ENCODE measurements around the gene ZBED2.
"Not testable (repeated sequence)": the region's sequence is repeated elsewhere in the genome, so short reads cannot be mapped to it uniquely, and the experiment has no call there.

DNA sequence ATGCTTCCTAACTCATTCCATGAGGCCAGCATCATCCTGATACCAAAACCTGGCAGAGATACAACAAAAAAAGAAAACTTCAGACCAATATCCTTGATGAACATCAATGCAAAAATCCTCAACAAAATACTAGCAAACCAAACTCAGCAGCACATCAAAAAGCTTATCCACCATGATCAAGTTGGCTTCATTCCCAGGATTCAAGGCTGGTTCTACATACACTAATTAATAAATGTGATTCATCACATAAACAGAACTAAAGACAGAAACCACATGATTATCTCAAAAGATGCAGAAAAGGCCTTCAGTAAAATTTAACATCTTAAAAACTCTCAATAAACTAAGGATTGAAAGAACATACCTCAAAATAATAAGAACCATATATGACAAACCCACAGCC lies 35.5 kb upstream of the ZBED2 start:
- TF ChIP-seq, protein P1, sequence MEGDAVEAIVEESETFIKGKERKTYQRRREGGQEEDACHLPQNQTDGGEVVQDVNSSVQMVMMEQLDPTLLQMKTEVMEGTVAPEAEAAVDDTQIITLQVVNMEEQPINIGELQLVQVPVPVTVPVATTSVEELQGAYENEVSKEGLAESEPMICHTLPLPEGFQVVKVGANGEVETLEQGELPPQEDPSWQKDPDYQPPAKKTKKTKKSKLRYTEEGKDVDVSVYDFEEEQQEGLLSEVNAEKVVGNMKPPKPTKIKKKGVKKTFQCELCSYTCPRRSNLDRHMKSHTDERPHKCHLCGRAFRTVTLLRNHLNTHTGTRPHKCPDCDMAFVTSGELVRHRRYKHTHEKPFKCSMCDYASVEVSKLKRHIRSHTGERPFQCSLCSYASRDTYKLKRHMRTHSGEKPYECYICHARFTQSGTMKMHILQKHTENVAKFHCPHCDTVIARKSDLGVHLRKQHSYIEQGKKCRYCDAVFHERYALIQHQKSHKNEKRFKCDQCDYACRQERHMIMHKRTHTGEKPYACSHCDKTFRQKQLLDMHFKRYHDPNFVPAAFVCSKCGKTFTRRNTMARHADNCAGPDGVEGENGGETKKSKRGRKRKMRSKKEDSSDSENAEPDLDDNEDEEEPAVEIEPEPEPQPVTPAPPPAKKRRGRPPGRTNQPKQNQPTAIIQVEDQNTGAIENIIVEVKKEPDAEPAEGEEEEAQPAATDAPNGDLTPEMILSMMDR (conservative IDR thresholded peaks at IDR 0.05; ENCODE audit: low read depth in 2 of 2): not testable (repeated sequence)
- TF ChIP-seq ETS1 (IDR thresholded peaks at IDR 0.05); POLR2AphosphoS5 (IDR thresholded peaks at IDR 0.05; ENCODE audit: low read depth); EZH2 (IDR thresholded peaks at IDR 0.05; ENCODE audit: low read depth, unreplicated experiment); EZH2phosphoT487 (IDR thresholded peaks at IDR 0.05; ENCODE audit: unreplicated experiment); REST (IDR thresholded peaks at IDR 0.05; ENCODE audit: unreplicated experiment); NANOG (IDR thresholded peaks at IDR 0.05; ENCODE audit: borderline replicate concordance); ZNF114 (CRISPR knock-in tag; IDR thresholded peaks at IDR 0.05); CREB1 (CRISPR knock-in tag; IDR thresholded peaks at IDR 0.05; ENCODE audit: low read depth): not testable (repeated sequence)

Measured in GM23338 (cell line).